Naive thymus-derived CD4-positive, alpha-beta T cell (primary cell): ENCODE results near the gene CSF1R. TPM values are rescaled to one million over a fixed set of nuclear protein-coding genes. Genes with fewer than 3 reads are reported as not detected.

Experiments
- ATAC-seq: fragments of 150-1000 bp; cut with Tn5 transposase; 2 replicates; pipeline ENCODE4 v1.10.0; 2021; ENCODE audit warnings: mild to moderate bottlenecking, moderate library complexity
- CTCF ChIA-PET: fragments of 350-600 bp; sonication (Branson Sonifier 250); formaldehyde crosslinking; loops from one replicate; lab custom pipeline; 2021; ENCODE audit warnings: antibody characterized with exemption; lab: Charles Lee
- POLR2A ChIA-PET: fragments of 350-600 bp; sonication (Branson Sonifier 250); formaldehyde crosslinking; loops from one replicate; lab custom pipeline; 2021; ENCODE audit warnings: antibody characterized with exemption, inconsistent platforms; lab: Charles Lee
- DNase-seq, 9 donors: peaks; one replicate each; pipeline versions ENCODE4 v3.0.0 to v3.0.0-alpha.2; 2020 to 2022; ENCODE audit warnings: mixed read lengths in 1 of 9
- H3K27ac ChIP-seq: one replicate; pipeline ENCODE4 v1.7.0; 2013; ENCODE audit warnings: mild to moderate bottlenecking, low read depth, low read length, moderate library complexity
- H3K27me3 ChIP-seq, 2 donors: one replicate each; pipeline ENCODE4 v1.7.0; 2013; ENCODE audit warnings: low read length in 2 of 2, mild to moderate bottlenecking in 2 of 2, moderate library complexity in 2 of 2; ENCODE audit not compliant: control insufficient read depth in 2 of 2, insufficient read depth in 2 of 2
- H3K36me3 ChIP-seq, 3 experiments: 1 replicate in 2 of 3; 2 replicates in 1 of 3; pipeline ENCODE4 v1.7.0; 2013; ENCODE audit warnings: low read length in 3 of 3, mild to moderate bottlenecking in 3 of 3, moderate library complexity in 1 of 3; ENCODE audit not compliant: insufficient read depth in 3 of 3, control insufficient read depth in 2 of 3
- H3K4me1 ChIP-seq, 2 donors: one replicate each; pipeline ENCODE4 v1.7.0; 2013; ENCODE audit warnings: low read length in 2 of 2, mild to moderate bottlenecking in 2 of 2, moderate library complexity in 1 of 2; ENCODE audit not compliant: control insufficient read depth in 2 of 2, insufficient read depth in 2 of 2
- H3K4me3 ChIP-seq: 2 replicates; pipeline ENCODE4 v1.7.0; 2013; ENCODE audit warnings: mild to moderate bottlenecking, low read length
- H3K9me3 ChIP-seq, 3 experiments: 1 replicate in 2 of 3; 2 replicates in 1 of 3; pipeline ENCODE4 v1.7.0; 2013; ENCODE audit warnings: low read length in 3 of 3; ENCODE audit not compliant: control insufficient read depth in 2 of 3
- H3K27ac Mint-ChIP-seq, 9 donors: one replicate each; pipeline ENCODE4 v1.8.0; 2020 to 2022; ENCODE audit warnings: mixed read lengths in 9 of 9, mild to moderate bottlenecking in 8 of 9, moderate library complexity in 5 of 9, inconsistent platforms in 2 of 9
- H3K27me3 Mint-ChIP-seq, 5 donors: one replicate each; pipeline ENCODE4 v1.8.0; 2021 to 2022; ENCODE audit warnings: mixed read lengths in 5 of 5, mild to moderate bottlenecking in 1 of 5
- H3K36me3 Mint-ChIP-seq, 5 donors: one replicate each; pipeline ENCODE4 v1.8.0; 2020 to 2022; ENCODE audit warnings: mixed read lengths in 5 of 5, mild to moderate bottlenecking in 3 of 5, inconsistent platforms in 1 of 5
- H3K4me1 Mint-ChIP-seq, 7 donors: one replicate each; pipeline ENCODE4 v1.8.0; 2020 to 2022; ENCODE audit warnings: mixed read lengths in 7 of 7, mild to moderate bottlenecking in 3 of 7, inconsistent platforms in 1 of 7
- H3K4me3 Mint-ChIP-seq, 10 donors: one replicate each; pipeline ENCODE4 v1.8.0; 2020 to 2022; ENCODE audit warnings: mild to moderate bottlenecking in 10 of 10, mixed read lengths in 10 of 10, moderate library complexity in 6 of 10, inconsistent platforms in 2 of 10
- H3K9me3 Mint-ChIP-seq, 11 donors: one replicate each; pipeline ENCODE4 v1.8.0; 2020 to 2022; ENCODE audit warnings: mixed read lengths in 11 of 11, mild to moderate bottlenecking in 4 of 11, inconsistent platforms in 1 of 11, moderate library complexity in 1 of 11
- intact Hi-C, 2 donors: fragments of 100-400 bp; cut with micrococcal nuclease; formaldehyde crosslinking; loops; one replicate each; pipeline ENCODE4 v1.15.1; 2023
- polyA plus RNA-seq, 2 donors: library from polyadenylated mRNA; unstranded; fragments of 300-500 nt; fragmentation: Illumina TruSeq; gene quantifications; one replicate each; pipeline ENCODE4 v1.2.3, GENCODE V29; 2021
- total RNA-seq, 6 experiments: library from RNA in 5 of 6; stranded (reverse) in 5 of 6; gene quantifications; 1 replicate in 5 of 6; 2 replicates in 1 of 6; pipeline ENCODE4 v1.2.3 and lab custom pipeline; 2021 to 2026

The CSF1R gene
- total and polyA plus RNA-seq, 7 experiments from 2014 or later: 0.09 to 92.4 (median 4.5) TPM

- Histone ChIP-seq H3K4me1 (no peaks in the 10 kb centered on the region), H3K27ac (no peak overlapping the region), H3K27me3 (no peaks in the 10 kb centered on the region), H3K4me3 (no peak overlapping the region), H3K36me3 (no peaks in the 10 kb centered on the region), H3K9me3 (no peaks in the 10 kb centered on the region)
- Mint-ChIP-seq H3K4me3 (peak overlapping the region in 1 of 10 donors; percentile 43), H3K27me3 (peaks cover 0 to 9% (median 0%) of the 10 kb centered on the region in 5 donors), H3K9me3 (no peaks in the 10 kb centered on the region), H3K4me1 (peaks cover 0 to 20% (median 0%) of the 10 kb centered on the region in 7 donors), H3K36me3 (no peaks in the 10 kb centered on the region), H3K27ac (peak overlapping the region in 1 of 9 donors; percentile 57)
- ATAC-seq (peak; percentile 62), DNase-seq (no peak)
- intact Hi-C loops: no loop called here
- ChIA-PET POLR2A (no interaction called here), CTCF (no interaction called here)
Observed at GRCh38 chr5:150066901-150067396, 19.4 kb downstream of the CSF1R start.

GRCh38 chr5:150066436-150066835 is 19.9 kb downstream of the CSF1R start:
- ChIA-PET CTCF (no interaction called here), POLR2A (no interaction called here)
- Mint-ChIP-seq H3K27ac (peak overlapping the region in 1 of 9 donors; percentile 57), H3K4me1 (peaks cover 0 to 20% (median 0%) of the 10 kb centered on the region in 7 donors), H3K9me3 (no peaks in the 10 kb centered on the region), H3K36me3 (no peaks in the 10 kb centered on the region), H3K4me3 (peak overlapping the region in 1 of 10 donors; percentile 43), H3K27me3 (peaks cover 0 to 9% (median 0%) of the 10 kb centered on the region in 5 donors)
- ATAC-seq: no peak
- Histone ChIP-seq H3K9me3 (no peaks in the 10 kb centered on the region), H3K4me1 (no peaks in the 10 kb centered on the region), H3K36me3 (no peaks in the 10 kb centered on the region), H3K27me3 (no peaks in the 10 kb centered on the region), H3K4me3 (no peak overlapping the region), H3K27ac (no peak overlapping the region)
- no peak for DNase-seq
- intact Hi-C loops: no loop called here

GRCh38 chr5:150065886-150066285 is 20.5 kb downstream of the CSF1R start:
- peaks cover 0 to 20% (median 0%) of the 10 kb centered on the region in 7 donors for H3K4me1 Mint-ChIP-seq
- Histone ChIP-seq H3K4me3 (no peak overlapping the region), H3K9me3 (no peaks in the 10 kb centered on the region), H3K27me3 (no peaks in the 10 kb centered on the region), H3K27ac (no peak overlapping the region), H3K4me1 (no peaks in the 10 kb centered on the region), H3K36me3 (no peaks in the 10 kb centered on the region)
- H3K36me3 Mint-ChIP-seq: no peaks in the 10 kb centered on the region
- H3K4me3 Mint-ChIP-seq: no peak overlapping the region
- CTCF ChIA-PET: no interaction called here
- POLR2A ChIA-PET: no interaction called here
- peaks cover 0 to 9% (median 0%) of the 10 kb centered on the region in 5 donors for H3K27me3 Mint-ChIP-seq
- H3K27ac Mint-ChIP-seq: no peak overlapping the region
- intact Hi-C loops: no loop called here
- no peak for DNase-seq
- H3K9me3 Mint-ChIP-seq: no peaks in the 10 kb centered on the region
- peak; percentile 24 for ATAC-seq

GRCh38 chr5:150065346-150065745 is 21.0 kb downstream of the CSF1R start:
- H3K27me3 Mint-ChIP-seq: peaks cover 0 to 9% (median 0%) of the 10 kb centered on the region in 5 donors
- no peaks in the 10 kb centered on the region for H3K36me3 Mint-ChIP-seq
- H3K27ac Mint-ChIP-seq: no peak overlapping the region
- intact Hi-C loops: no loop called here
- CTCF ChIA-PET: no interaction called here
- H3K27me3 ChIP-seq: no peaks in the 10 kb centered on the region
- H3K9me3 ChIP-seq: no peaks in the 10 kb centered on the region
- no peak overlapping the region for H3K4me3 Mint-ChIP-seq
- H3K9me3 Mint-ChIP-seq: no peaks in the 10 kb centered on the region
- H3K36me3 ChIP-seq: no peaks in the 10 kb centered on the region
- H3K27ac ChIP-seq: no peak overlapping the region
- ATAC-seq (no peak), DNase-seq (no peak)
- POLR2A ChIA-PET: no interaction called here
- H3K4me1 ChIP-seq: no peaks in the 10 kb centered on the region
- peaks cover 0 to 20% (median 0%) of the 10 kb centered on the region in 7 donors for H3K4me1 Mint-ChIP-seq
- no peak overlapping the region for H3K4me3 ChIP-seq

- H3K27me3 ChIP-seq: no peaks in the 10 kb centered on the region
- no peak overlapping the region for H3K27ac Mint-ChIP-seq
- no peaks in the 10 kb centered on the region for H3K36me3 ChIP-seq
- no peak overlapping the region for H3K27ac ChIP-seq
- no peaks in the 10 kb centered on the region for H3K4me1 ChIP-seq
- H3K27me3 Mint-ChIP-seq: peaks cover 0 to 9% (median 0%) of the 10 kb centered on the region in 5 donors
- H3K9me3 Mint-ChIP-seq: no peaks in the 10 kb centered on the region
- intact Hi-C loops: no loop called here
- peaks cover 0 to 20% (median 0%) of the 10 kb centered on the region in 7 donors for H3K4me1 Mint-ChIP-seq
- H3K4me3 ChIP-seq: no peak overlapping the region
- DNase-seq: no peak
- H3K9me3 ChIP-seq: no peaks in the 10 kb centered on the region
- CTCF ChIA-PET: interaction anchor here (0.6 to 1.1 kb wide), 2 partner anchors 16 to 156 kb away, joined by 3 to 4 read pairs; no protein-coding TSS in a partner anchor
- ATAC-seq: no peak
- POLR2A ChIA-PET: no interaction called here
- no peak overlapping the region for H3K4me3 Mint-ChIP-seq
- H3K36me3 Mint-ChIP-seq: no peaks in the 10 kb centered on the region
Observed at GRCh38 chr5:150064681-150065220, 21.6 kb downstream of the CSF1R start.

DNA sequence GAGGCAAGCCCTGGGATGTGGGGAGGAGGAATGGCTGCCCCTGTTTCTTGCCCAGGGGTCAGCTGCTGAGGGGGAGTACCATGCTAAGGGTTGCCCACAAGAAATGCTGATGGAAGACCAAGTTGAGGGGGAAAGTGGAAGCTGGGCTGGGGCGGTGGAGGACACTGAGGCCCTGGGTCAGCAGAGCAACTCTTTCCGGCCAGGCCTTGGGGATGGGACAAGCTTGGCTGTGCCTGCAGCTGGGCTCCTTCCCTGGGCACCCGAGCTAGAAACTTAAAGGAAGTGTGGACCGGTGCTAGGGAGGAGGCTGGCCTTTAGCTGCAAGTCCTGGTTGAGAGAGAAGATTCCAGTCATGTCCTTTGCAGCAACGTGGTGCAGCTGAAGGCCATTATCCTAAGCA is 22.7 kb downstream of the CSF1R start:
- Mint-ChIP-seq H3K4me3 (no peak overlapping the region), H3K36me3 (no peaks in the 10 kb centered on the region), H3K27ac (no peak overlapping the region), H3K9me3 (no peaks in the 10 kb centered on the region), H3K27me3 (peaks cover 0 to 9% (median 0%) of the 10 kb centered on the region in 5 donors), H3K4me1 (peaks cover 0 to 24% (median 0%) of the 10 kb centered on the region in 7 donors)
- Histone ChIP-seq H3K9me3 (no peaks in the 10 kb centered on the region), H3K36me3 (no peaks in the 10 kb centered on the region), H3K4me3 (no peak overlapping the region), H3K27me3 (no peaks in the 10 kb centered on the region), H3K4me1 (no peaks in the 10 kb centered on the region), H3K27ac (no peak overlapping the region)
- CTCF ChIA-PET: interaction anchor here (1.1 kb wide), 1 partner anchor 157 kb away, joined by 4 read pairs; no protein-coding TSS in a partner anchor
- no peak for ATAC-seq
- intact Hi-C loops: no loop called here
- POLR2A ChIA-PET: no interaction called here
- no peak for DNase-seq
